GM18861 (cell line): ENCODE data around the gene PLCZ1.

ENCODE experiments used
- ATAC-seq: cut with Tn5 transposase; IDR thresholded peaks from one replicate; pipeline ENCODE4 v1.9.1; 2021; ENCODE audit not compliant: unreplicated experiment

Gene PLCZ1

GRCh38 chr12:18640321-18640955 is 97.4 kb downstream of the PLCZ1 start:
- ATAC-seq = no peak

- no peak for ATAC-seq
Measured at GRCh38 chr12:18634382-18634781, 103.4 kb downstream of the PLCZ1 start.
